A673 (cell line): ENCODE data around the gene SRGAP1.

Experiments
- EZH2 ChIP-seq: fragments of 200-600 bp; sonication (generic); IDR thresholded peaks from 2 replicates; pipeline ENCODE4 v1.6.1; 2017; ENCODE audit warnings: borderline replicate concordance, low read depth, mild to moderate bottlenecking, mixed read lengths, antibody characterized with exemption, low read length; ENCODE audit not compliant: poor library complexity, severe bottlenecking
- TF ChIP-seq, protein P1 (sequence below): fragments of 300-800, 200-600 bp; sonication (generic); conservative IDR thresholded peaks from 2 replicates; pipeline ENCODE4 v1.5.1; 2017; ENCODE audit warnings: low read depth, mild to moderate bottlenecking, antibody characterized with exemption, low read length, moderate library complexity, mixed read lengths

DNA sequence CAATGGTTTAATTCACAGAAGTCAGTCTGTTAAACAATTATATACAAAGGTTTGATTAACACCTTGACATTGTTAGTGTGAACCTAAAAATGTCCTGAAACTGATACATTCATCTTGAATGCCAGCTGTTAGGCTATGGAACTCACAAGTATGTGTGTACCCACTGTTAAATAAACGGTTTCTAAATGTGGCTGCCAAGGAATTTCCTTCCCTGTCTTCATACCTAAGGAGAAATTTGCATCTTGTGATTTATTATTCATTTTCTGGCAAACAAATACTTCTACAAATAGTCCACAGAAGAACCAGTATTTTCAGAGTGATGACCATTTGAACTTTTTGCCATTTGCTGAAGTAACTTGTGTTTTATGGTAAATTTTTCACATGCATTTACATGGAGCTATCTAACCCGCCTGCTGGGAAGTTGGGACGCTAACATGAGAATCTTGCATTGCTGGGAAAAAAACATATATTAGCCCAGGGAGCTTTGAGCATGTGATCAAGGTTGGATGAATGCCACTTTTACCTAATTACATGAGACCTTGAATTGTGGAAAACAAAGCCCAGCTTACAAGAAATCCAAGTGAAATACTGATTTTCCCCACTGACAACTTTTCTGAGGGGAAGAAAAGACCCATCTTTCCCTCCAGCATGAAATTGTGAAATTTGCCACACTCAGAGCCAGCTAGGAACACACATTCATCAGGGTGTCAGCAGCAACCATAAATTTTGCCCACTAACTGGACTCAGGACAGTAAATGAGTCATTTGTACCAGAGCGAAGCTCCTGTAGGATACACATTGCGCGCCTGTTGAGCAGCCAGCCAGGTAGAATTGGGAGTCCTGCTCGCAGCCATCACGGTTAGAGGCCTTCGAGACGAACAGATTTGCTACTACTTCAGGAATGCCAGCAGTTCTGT is 259.6 kb downstream of the SRGAP1 start:
- TF ChIP-seq, protein P1, sequence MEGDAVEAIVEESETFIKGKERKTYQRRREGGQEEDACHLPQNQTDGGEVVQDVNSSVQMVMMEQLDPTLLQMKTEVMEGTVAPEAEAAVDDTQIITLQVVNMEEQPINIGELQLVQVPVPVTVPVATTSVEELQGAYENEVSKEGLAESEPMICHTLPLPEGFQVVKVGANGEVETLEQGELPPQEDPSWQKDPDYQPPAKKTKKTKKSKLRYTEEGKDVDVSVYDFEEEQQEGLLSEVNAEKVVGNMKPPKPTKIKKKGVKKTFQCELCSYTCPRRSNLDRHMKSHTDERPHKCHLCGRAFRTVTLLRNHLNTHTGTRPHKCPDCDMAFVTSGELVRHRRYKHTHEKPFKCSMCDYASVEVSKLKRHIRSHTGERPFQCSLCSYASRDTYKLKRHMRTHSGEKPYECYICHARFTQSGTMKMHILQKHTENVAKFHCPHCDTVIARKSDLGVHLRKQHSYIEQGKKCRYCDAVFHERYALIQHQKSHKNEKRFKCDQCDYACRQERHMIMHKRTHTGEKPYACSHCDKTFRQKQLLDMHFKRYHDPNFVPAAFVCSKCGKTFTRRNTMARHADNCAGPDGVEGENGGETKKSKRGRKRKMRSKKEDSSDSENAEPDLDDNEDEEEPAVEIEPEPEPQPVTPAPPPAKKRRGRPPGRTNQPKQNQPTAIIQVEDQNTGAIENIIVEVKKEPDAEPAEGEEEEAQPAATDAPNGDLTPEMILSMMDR: no peak
- no peak for TF ChIP-seq EZH2
